Spleen (tissue), 7 donors: ENCODE measurements around the gene GRAMD1C.

Experiments used
- POLR2AphosphoS5 ChIP-seq, 3 donors: sonication (generic); formaldehyde crosslinking; IDR thresholded peaks; one replicate each; pipeline ENCODE4 v1.5.1; 2017; ENCODE audit warnings: antibody characterized with exemption in 3 of 3
- TF ChIP-seq, protein P1 (sequence below), 11 experiments: fragments of 200-600 bp in 7 of 11; fragments of 450-650 bp in 4 of 11; sonication (generic) in 4 of 11; IDR thresholded peaks in 8 of 11; conservative IDR thresholded peaks in 3 of 11; 1 replicate in 7 of 11; 2 replicates in 4 of 11; pipeline versions ENCODE4 v1.4.0 to v1.8.0; 2016 to 2021; ENCODE audit warnings: antibody characterized with exemption in 11 of 11, inconsistent platforms in 4 of 11, mild to moderate bottlenecking in 1 of 11
- donor health status: DM: no; HTN: no; CAD: no; lungs with moderate emphysema.
- donor health status: DM: no; HTN: no; CAD: no.
- donor health status: DM: no; HTN: no; CAD: no.

DNA sequence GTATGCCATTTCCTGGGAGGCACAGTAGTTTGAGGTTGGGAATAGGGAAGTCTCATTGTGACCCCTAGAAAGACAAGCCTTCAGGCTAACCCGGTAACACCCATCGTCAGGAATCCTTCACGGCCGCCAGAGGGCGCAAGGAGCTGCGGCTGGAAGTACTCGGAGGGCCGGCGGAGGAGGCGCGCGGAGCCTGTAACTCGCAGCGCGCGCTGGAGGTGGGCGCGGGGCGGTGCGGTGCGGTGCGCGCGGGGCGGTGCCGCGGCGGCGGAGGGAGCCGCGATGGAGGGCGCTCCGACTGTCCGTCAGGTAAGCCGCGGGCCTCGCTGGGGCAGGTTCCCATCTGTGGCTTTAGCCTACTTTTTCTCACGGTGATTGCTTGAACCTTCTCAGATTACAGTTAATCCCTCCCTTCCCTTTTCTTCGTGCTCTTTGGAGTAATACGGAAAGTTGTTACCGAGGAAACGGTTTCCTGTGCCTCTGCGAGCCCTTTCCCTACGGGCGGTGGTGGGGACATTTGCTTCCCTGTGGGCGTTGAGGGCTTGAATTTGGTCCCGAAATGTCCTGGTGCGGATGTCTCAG lies at the start of gene GRAMD1C:
- TF ChIP-seq, protein P1, sequence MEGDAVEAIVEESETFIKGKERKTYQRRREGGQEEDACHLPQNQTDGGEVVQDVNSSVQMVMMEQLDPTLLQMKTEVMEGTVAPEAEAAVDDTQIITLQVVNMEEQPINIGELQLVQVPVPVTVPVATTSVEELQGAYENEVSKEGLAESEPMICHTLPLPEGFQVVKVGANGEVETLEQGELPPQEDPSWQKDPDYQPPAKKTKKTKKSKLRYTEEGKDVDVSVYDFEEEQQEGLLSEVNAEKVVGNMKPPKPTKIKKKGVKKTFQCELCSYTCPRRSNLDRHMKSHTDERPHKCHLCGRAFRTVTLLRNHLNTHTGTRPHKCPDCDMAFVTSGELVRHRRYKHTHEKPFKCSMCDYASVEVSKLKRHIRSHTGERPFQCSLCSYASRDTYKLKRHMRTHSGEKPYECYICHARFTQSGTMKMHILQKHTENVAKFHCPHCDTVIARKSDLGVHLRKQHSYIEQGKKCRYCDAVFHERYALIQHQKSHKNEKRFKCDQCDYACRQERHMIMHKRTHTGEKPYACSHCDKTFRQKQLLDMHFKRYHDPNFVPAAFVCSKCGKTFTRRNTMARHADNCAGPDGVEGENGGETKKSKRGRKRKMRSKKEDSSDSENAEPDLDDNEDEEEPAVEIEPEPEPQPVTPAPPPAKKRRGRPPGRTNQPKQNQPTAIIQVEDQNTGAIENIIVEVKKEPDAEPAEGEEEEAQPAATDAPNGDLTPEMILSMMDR (IDR thresholded peaks at IDR 0.05 in 8 of 11, conservative IDR thresholded peaks at IDR 0.05 in 3 of 11): peak; percentile 62 to 92 (median 86)
- TF ChIP-seq POLR2AphosphoS5 (IDR thresholded peaks at IDR 0.05): peak; percentile 55 to 82 (median 75)
